Fibroblast of skin of abdomen (primary cell): ENCODE results near the gene PDPN.

Source experiments
- DNase-seq: peaks from one replicate; pipeline ENCODE4 v3.0.0-alpha.2; 2013

Gene PDPN

DNA sequence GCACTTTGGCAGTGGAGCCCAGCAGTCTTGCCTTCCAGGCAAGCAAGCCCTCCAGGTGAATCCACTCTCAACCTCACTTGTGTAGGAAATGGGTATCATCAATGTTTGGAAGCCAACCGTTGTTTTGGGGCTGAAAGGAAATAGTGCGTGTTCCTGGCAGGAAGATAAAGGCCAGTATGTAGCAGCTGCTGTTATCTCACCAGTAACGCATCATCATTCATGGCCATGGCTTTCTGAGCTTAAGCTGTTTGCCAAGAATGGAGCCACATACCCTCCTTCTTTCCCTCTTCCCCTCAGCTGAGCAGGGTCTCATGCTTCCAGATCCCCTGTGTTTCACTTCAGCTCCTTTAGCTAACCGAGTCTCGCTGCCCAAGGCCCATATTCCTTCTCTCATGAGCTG is 2.2 kb upstream of the PDPN start:
- DNase-seq: no peak

DNA sequence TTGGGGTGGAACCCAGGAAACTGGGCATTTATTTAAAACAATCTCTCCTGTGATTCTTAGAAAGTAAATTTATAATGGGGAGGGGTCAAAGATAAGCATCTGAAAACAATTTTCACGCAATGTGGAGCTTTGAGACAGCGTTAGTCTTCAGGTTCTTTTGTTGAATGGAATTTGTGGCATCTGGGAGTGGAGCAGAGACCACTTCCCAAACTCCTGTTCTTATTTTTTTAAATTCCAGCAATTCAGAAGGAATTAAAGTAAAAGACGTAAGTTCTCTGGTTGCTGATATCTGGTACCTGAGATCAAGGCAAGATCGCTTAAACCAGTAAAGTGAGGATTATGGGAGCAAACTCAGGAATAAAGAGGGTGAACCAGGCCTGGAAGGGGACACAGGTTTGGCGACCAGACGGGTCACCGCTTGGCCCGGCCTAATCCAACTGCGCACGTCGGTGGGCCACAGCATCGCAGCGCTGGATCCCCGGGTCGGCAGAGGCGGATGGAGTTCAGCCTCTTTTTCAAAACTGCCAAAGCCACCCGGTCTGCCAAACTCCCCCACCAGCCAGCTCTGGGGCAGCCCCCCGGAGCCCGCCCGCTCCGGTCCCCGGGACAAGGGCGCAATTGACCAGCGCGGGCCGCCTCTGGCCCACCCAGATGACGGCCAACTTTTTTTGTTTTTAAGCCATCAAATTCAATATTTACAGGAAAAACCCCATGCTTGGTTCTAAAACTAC is 754 bp upstream of the PDPN start:
- no peak for DNase-seq

DNA sequence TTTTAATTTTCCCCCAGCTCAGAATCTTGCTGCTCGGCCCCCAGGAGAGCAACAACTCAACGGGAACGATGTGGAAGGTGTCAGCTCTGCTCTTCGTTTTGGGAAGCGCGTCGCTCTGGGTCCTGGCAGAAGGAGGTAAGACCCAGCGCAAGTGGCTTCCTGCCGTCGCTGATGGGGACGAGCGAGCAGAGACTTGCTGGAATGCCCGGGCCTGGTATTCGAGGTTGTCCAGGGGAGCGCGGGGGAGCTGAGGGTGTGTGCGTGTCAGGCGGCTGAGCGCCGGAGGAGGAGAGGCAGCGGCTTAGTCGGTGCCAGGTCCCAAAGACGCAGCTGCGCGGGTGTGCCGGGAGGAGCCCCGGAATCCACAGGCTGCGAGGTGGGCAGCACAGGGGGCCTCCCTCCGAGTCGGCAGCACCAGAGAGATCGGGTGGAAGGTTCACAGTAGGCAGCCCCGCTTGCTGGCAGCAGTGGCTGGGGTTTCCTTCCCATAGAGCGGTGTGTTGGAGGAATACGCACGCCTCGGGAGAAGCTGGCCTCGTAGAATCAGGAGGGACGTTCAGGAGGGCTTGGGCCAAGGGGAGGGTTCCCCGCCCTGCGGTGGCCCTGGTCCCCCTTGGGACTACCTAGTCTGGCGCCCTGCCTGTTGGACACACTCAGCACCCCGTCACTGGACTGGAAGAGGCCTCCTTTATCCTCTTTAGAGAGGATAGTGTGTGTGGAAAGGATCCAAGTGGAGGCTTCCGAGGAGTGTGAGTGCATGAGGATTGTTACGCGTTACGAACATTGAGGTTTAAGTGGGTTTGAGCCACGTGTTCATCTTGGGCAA is 547 bp downstream of the PDPN start:
- DNase-seq: no peak

DNA sequence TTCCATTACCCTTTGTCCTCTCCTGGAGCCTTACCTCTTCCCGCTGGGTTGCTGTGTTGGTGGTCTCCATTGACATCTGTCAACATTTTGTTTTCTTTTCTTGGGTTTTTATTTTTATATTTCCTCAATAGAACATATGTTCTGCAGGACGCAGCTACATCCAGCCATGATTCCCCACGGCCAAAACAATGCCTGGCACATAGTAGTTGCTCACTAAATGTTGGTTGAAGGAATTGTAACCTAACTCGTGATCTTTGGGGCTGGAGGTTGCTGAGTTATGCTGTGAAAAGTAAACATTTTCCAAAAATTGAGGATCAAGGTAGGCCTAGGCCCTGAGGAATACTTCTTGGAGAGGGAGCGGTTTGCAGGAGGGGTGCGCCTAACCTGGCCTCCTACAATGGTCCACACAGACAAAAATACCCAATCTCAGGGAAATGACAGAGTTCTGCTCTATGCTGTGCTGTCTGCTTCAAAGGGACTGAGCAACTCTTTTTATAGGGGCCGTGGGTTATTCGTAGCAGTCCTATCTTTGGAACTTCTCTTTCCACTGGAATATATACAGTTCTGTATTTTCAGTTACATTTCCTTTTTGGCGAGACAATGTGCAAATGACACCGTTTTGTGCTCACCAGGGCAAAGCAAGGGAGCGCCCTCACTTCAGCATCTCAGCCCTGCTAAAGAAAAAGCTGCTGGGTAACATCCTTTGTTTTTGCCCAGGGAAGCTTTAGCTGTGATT is 1.4 kb downstream of the PDPN start:
- no peak for DNase-seq

DNA sequence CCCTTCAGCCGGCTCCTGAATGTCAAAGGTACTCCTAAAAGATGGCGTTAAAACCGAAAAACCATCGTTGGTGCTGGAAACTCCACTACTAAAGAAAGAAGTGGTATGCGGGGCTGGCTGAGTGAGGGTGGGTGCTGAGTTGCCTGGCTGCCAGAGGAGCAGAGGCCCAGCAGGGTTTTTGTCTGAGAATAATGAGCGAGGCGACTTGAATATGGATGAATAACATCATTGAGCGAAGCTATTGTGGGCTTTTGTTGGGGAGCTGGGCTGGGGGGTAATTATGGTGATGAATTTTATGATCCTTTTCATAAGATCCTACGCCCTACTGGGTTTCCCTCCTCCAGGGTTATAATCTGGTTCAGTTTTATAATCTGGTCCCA is 2.0 kb downstream of the PDPN start:
- DNase-seq: no peak

DNA sequence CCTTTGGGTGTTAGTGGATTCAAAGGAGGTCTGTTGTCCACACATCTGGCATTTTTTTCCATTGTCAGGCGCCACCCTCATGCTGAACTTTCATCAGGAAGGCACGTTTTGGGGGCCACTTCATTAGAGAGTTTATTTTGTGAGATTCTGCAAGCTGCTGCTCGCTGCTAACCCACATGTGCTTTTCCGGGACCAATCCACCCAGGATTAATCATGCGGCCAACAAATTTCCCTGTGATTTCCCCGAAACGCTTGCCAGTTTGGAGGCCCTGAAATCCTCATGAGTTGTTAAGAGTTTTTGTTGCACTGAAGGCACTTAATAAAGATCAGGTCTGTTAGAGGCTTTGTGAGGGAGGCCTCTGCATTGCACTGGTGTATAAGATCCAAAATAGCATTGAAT is 2.4 kb downstream of the PDPN start:
- DNase-seq: no peak

DNA sequence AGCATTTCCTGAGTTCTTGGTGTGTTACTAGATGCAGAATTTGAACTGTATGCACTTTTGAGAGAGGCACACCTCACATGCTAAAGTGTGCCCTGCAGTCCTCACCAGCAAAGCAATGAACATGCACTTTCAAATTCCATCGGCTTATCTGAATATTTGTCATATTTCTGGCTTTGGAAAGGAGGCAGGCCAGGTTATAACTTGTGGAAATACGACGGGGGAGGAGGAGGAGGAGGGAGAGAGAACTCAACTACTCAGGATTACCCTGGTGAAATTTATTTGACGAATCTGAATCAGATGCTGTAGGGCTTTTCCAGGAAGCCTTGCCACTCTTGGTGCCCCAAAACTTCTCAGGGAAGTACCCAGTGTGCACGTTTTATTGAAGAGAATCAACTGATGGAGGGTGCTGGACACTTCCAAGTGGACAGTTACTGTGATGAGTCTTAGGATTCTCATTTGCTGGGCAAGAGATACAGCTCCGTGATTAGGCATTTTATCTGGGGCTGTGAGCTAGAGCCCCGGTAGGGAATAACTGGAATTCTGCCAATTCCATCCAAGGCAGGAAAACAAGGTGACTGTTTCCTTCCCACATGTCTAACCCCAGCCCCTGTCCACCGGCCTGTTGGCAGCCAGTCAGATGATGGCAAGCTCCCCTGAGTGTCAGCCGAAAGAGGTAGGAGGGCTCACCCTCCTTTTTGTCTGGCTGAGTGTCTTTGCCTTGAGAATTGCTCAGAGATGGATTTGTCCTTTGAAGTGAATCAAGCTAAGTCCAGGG is 3.8 kb downstream of the PDPN start:
- DNase-seq: peak; percentile 43

DNA sequence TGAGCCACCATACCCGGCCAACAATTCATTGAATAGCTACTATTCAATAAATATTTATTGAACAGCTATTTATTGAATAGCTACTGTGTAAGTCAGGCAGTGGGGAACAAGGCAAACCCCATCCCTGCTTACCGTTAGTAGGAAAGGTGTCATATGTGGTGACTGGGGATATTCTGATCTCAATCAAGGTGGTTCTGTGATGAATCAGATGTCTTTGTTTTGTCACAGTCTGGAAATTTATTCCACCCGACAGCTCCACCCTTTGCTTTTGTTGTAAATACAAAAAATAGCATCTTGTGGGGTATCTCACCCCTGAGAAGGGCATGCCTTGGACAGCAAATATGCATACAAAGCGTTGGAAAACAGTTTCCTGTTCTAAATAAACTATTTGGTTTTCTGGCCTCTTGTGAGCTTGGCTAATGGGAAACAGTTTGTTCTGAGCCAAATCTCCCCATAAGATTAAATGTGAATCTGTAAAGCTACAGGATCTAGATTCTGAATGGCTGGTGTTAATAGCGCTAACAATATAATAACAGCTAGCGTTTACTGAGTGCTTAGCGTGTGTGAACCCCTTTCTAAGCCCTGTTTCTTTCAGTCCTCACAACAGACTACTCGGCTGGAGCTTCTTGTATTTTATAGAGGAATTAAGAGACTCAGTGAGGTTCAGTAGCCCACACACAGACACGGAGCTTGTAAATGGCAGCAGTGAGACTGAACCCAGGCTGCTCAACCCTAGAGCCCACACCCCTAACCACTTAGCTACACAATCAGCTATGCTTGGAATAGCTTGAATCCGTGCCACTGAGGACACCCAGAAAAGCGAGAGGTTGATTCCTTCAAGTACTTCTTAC is 5.5 kb downstream of the PDPN start:
- no peak for DNase-seq

DNA sequence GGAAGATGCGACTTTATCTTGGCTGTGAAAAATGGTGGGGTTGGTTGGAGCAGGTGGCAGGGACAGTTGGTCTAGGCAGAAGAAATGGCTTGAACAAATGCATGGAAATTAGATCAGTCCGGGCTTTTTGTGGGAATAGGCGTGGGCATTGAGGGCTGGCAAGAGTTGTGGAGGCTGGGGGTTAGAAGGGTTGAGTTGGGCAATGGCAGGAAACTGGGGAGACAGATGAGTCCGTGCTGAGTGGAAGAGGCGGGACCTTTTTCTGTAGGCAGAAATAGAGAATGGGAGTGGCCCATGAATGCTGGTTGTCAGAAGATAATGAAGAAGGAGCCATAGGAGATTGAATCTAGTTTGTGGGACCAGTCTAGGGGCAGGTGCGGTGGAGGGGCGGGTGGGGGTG is 6.9 kb downstream of the PDPN start:
- DNase-seq: no peak

DNA sequence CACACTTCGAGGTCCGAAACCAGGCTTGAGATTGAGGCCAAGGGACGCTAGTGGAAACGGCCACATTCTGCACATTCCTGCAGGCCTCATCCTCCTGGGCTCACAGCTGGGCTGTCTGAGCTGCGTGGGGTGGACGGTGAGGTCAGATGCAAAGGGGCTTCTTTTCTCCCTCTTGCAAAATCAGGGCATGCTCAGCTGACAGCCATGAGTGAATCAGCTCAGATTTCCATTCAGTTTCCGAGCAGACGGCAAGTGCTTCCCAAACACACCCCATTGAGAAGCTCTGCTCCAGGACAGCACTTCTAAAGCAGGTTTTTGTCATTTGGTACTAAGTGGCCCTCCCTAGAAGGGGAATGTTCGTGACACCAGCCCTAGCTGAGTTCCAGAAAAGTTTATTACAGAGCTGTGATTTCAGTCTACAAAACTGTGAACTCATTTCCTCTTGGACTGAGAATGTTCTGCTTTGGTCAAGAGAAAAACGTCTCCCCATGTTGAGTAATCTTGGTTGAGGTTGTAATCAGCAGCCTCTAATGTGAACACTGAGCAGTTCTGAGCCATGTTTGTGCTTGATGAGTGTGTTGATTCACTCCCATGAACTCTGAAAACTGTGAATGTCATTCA is 10.0 kb downstream of the PDPN start:
- peak; percentile 81 for DNase-seq

DNA sequence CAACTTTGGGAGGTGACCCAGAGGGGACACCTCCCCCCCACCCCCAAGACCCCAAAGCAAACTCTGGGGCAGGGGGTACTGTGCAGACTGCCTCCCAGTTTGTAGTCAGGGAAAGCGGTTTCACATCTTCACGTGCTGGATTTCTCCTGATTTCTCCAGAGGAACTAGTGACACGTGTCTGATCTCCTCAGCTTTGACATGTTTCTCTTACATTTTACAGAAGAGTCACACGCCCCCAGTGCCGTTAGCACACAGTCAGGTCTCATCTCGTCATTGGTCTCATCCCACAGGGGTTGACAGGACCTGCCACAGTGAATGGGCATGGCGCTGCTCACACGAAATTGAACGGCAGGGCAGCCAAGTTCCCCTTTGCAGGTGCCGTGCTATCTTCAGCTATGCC is 11.8 kb downstream of the PDPN start:
- no peak for DNase-seq

DNA sequence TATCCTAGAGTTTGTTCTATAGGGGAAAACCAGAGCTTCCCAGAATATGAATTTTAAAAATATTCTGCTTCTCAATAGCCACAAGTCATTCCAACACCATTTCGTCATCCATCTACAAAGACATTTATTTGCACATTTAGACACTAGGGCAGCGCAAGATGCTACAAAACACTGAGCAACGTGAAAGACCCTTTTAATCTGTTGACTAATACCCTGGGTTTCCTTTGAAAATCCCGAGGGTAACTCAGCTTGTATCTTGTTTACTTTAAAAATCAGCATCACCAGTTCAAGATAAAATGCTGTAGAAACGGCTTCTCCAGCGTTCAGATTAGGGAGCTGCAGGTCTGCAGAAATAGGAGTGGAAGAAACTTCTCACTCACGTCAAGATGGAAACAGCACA is 13.5 kb downstream of the PDPN start:
- no peak for DNase-seq

DNA sequence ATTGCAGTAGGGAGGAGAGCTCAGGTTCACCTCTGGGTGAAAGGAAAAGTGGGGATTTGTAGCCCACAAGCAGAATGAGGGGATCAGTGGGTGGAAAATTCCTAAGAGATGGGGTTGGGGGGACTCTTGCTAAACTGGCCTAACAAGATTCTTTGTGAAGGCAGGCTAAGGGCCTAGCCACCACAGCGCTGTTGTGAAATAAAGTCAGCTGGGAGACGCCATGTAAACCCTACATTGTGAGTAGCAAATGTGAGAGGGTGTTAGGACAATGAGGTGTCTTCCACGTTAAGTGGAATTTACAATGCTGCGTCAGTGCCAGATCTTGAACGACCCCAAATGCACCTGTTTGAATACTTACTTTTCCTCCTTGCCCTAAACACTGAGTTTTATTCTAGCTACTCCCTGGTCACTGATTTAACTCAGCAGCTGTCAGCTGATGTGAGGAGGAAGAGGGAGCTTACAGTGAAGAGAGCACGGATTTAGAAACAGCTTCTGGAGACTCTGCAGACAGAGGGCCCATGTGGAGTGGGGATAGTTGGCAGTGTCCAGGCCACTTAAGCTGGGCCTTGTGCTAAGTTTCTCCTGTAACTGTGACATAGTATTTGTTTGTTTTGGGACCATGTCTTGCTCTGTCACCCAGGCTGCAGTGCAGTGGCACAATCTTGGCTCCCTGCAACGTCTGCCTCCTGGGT is 17.3 kb downstream of the PDPN start:
- no peak for DNase-seq

DNA sequence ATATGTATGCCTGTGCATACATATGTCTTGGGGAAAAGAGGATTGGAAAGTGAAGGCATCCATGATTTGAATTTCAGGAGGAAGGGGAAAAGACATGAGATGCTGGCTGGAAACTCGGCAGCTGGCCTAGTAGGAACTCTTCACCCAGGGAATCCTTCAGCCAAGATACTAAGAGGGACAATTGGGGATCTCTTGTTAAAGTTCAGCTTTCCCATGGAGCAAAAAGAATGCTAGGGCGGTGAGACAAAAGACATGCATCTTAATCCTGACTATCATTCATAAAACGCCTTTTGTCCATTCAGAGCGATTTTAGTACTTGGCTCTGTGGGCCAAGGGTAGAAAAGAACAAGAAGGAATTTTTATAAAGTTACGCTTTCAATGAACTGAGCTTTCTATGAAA is 20.5 kb downstream of the PDPN start:
- DNase-seq: no peak

DNA sequence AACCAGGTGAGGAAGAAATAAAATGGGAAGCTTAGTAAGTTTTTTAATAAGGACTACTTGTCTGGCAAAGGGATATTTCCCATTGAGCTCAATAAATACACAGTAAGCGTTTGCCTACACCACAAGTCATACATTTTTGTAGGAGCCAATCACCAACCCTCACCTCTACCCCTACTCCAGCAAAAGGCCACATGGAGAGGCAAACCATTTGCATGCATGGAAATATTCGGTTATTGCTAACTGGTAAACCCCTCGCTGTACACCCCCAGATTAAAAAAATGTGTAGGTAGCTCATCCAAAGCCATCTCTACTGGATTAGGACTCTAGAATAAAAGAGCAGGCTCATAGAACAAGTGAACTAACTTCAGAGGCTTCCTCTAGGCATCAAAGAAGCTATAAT is 21.1 kb downstream of the PDPN start:
- no peak for DNase-seq

DNA sequence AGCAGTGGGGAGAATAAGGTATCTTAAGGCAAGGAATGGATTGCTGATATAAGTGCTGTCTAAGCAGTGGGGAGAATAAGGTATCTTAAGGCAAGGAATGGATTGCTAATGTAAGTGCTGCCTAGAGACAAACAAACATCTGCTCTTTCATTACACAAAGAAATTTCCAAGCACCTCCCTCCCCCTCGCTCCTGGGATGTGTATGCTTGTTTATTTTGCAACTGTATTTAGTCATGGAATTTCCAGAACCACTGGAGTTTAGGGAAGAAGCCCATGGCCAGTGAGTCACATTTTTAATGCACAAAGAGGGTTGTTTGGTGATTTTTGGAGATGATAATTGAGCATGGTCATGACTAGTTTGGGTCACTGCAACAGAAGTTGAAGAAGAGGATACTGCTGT is 21.5 kb downstream of the PDPN start:
- peak; percentile 58 for DNase-seq

DNA sequence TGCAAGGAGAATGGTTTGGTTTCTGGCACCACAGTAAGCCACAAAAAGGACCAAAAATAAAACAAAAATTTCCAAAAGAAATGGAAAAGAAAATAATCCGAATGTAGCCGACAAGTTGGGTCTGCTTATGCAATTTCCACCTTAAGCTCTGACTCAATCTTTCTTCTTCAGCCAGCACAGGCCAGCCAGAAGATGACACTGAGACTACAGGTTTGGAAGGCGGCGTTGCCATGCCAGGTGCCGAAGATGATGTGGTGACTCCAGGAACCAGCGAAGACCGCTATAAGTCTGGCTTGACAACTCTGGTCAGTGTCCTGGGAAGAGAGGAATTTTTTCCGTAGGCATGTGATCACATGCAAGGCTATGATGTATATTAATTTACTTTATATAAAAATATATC is 23.4 kb downstream of the PDPN start:
- DNase-seq: no peak

DNA sequence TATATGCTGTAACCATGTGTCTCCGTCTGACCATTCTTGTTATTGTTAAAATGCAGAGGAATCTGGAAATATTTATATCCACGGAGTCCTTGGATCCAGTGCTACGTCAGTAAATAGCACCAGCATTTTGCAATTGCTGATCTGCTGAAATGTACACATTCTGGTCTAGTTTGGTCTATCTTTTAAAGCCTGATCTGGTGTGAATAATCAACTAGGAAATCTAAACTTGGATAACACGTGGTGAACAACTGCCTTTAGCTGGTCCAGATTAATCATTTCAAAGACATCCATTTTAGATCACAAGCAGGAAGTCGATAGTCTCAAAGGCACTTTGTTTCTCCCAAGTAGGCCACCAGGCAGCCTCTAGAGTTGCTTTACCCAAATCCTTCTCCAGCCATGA is 32.6 kb downstream of the PDPN start:
- DNase-seq: peak; percentile 24

DNA sequence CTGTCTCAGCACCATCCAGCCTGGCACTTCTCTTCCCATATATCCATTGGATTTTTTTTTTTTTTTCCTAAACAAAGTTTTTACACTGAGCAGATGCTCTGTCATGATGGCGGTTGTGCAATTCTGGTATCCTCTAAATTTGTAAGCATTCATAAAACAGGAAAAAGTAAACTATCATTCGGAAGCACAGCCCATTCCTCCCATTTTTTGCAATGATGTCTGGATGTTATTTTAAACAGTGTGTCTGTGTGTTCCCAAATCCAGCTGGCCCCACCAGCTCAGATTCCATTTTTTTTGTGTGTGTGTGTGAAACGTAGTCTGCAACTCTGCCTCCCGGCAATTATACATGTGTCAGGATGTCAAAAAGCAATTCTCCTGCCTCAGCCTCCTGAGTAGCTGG is 33.5 kb downstream of the PDPN start:
- peak; percentile 24 for DNase-seq

DNA sequence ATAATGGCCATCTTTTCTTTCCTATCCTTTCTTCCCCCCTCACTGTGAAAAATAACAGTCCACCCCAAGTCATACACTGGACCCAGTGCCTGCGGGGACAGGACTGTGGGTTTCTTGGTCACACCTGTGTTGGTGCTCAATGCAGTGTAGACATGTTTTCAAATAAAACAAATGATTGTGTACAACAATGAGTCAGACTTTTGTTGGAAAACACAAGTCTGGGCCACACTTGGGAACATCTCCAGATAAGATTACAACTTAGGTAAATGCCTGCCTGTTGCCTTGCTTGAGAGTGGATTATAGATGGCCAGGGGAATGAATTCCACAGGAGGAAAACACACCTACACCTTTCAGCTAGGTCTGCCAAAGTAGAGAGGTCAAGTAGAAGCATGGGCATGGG is 34.1 kb downstream of the PDPN start:
- DNase-seq: no peak

DNA sequence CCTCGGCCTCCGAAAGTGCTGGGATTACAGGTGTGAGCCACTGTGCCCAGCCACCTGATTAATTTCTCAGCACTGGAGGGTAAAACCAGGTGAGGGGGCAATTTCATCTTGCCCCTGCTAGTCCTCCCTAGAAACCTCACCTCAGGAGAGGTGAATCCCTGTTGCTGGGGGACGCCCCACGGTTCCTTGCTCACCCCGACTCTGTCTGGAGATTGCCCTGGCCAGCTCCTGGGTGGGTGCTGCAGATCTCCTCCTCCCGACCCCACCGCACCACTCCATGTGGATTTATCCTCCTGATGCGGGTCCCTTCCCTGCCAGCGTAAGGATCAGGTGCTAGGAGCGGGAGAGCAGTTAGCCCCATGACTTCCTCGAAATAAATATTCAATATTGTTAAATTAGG is 34.9 kb downstream of the PDPN start:
- no peak for DNase-seq
